Medulla oblongata (tissue), 1 donor: ENCODE data around the gene COL5A1.

Experiments
- DNase-seq: peaks from one replicate; pipeline ENCODE4 v3.0.0-alpha.2; 2015; ENCODE audit errors: extremely low spot score

COL5A1 gene

DNA sequence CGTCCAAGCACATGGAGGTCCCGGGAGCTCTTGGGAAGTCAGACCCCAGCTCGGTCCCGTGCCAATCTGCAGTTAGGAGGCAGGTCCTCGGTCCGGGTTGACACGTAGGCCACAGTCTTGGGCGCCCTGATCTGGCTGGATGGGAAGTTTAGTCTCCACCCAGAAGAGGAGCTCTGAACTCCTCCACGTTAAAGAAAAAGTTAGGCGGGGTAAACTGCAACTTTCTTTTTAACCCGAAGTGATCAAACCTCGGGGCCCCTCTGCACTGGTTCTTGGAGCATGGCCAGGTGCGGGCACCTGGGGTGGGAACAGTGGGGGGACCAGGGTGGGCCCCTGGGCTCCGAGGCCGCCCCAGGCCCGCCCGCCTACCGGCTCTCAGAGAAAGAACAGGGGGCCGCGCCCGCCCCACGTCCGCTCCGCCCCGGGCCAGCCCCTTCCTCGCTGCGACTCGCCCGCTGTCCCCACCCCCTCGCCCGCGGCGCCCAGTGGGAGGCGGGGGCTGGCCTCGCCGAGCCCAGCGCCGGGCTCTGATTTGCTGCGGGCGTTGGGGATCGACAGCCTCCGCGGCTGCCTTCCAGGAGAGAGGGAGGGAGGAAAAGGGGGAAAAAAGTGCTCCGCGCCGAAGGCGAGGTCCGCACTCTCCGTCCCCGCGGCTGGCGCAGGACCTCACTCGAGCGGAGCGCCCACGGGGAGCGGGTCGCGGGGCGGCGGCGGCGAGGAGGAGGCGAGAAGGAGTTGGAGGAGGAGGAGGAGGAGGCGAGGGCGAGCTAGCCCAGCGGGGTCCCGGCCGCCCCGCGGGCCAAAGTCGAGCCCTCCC is at the start of gene COL5A1:
Gene COL5A1 (plus strand): TSS at position 631 of the 817 bp plus-strand sequence. CDS start 385 bp downstream, outside the sequence.
- peak; percentile 84 for DNase-seq

DNA sequence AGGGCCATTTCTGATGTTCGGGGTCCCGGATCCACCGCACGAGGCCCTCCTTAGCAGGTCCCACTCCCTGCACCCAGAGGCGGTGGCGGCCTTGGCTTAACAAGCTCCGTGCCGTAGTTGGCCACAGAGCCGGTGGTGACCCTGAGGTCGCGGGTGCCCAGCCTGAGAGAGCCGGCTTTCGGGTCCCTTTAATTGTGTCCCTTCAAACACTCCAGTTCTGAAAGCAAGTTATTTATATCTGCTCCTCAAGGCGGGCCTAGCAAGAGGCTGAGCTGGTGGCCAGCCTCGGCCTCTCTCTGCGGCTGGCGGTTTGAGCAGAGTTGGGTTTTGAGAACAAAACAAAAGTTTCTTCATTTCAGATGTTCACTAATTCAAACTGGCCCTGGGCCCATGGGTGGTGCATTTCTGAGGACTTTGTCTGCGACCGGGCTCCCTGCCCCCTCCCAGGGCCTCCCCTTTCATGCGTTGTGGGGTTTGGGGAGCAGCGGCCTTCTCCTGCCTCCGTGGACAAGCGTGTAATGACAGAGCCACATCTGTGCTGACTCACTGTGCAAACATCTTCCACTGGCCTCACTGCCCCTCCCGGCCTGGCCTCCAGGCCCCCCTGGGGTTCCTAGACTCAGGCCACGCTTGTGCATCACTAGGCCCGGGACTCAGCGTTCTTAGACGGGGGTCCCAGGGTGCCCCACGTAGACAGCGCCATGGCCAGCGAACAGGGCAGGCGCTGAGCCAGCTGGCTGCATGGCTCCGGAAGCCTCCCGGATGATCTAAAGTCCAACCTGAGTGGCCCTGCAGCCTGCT is 49.4 kb upstream of the COL5A1 start:
- DNase-seq, result no peak

DNA sequence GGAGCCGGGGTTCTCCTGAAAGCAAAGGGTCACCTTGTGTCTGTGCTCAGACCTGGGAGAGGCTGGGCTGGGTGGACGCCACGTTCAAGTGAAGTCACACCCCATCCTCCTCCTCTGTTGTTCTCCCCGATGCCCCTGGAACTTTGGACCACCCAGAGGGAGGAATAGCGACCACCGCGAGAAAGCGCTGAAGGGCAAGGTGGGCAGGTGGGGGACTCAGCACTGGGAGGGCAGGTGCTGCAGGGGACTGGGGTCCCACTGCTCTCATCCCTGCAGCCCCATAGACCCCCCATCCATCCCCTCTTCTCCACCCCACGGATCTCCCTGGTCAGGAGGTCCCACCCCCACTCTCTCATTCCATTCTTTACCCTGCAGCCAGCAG is 48.8 kb upstream of the COL5A1 start:
- DNase-seq, result no peak

DNA sequence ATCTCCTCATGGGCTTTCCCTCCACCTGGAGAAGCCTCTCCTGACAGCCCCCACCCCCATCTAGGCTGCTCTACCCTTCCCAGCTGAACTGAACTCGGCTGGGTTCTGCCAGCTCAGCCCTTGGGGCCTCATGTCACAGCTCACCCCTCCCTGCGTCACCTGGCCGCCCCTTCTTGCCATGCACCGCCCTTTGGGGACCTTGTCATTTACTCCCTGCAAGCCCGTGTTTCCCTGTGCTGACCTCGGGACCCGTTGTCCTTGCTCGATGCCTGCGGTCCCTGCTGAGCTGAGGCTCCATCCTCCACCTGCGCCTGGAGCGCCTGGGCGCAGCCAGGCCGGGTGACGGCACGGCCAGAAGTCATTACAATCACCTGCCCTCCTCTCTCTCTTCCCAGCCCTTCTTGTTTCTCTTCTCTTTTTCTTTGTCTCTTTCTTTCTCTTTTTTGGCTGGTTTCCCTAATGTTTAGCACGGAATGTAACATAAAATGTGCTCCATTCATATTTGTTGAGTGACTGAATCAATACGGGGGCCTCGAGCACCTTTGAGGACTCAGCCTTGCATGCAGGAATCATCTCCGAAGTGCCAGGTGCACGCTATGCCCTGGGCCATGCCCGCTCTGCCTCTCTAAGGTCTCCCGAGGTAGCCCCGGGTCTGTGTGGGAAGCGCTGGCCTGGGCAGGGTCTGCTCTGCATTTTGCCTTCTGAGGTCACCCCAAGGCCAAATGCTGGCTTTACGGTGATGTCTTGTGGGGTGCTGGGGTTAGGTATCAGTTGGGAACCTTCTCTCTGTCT is 48.1 kb upstream of the COL5A1 start:
- DNase-seq, result no peak

DNA sequence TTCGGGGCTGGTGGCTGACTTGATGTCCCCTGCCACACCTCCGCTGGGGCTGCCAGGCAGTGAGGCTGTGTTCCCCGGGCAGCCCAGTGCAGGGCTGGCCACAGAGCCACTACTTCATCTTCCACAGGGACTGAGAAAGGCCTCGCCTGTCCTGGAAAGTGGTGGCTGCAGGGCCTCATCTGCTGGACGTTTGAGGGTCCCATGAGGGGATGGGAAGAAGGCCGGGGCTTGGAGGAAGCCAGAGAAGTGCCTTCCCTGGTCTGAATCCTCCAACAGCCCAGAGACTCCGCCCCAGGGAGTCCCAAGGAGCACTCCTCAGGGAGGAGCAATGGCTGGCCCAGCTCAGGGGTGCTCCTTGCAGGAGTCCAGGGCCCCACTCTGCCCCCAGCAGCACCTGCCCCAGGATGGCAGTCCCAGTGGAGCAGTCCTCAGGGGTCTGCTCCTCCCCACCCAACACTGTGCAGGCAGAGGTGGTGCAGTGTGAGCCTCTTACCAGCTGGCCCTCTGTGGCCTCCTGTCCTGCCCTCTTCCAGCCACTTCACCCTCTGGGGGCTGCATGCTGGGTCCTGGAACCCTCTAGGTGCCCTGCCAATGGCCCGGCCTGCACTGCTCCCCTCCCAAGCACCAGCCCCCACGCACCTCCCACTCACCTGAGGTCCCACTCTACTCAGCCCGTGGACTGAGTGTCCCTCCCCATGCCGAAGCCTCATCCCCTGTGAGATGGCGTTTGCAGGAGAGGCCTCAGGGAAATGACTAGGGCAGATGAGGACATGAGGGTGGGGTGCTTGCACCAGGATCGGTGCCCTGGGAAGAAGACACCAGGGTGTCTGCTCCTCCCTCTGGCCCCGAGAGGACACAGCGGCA is 47.3 kb upstream of the COL5A1 start:
- no peak for DNase-seq

DNA sequence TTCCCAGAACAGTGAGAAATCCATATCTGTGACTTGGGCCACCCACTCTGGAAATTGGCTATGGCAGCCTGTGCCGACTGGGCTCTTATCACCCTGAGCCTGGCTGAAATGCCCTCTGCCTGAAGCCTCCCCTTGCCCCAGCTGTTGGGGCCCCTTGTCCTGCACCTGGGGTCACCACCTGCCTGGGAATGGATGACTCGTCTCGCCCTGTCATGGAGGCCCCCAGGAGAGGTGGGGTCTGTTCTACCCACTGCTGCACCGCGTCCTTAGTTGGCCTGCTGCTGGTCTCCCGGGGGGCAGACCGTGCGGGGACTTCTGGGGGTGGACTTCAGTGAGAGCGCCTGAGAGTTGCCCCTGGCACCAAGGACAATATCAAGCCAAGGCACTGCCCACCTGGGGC is 46.6 kb upstream of the COL5A1 start:
- no peak for DNase-seq

DNA sequence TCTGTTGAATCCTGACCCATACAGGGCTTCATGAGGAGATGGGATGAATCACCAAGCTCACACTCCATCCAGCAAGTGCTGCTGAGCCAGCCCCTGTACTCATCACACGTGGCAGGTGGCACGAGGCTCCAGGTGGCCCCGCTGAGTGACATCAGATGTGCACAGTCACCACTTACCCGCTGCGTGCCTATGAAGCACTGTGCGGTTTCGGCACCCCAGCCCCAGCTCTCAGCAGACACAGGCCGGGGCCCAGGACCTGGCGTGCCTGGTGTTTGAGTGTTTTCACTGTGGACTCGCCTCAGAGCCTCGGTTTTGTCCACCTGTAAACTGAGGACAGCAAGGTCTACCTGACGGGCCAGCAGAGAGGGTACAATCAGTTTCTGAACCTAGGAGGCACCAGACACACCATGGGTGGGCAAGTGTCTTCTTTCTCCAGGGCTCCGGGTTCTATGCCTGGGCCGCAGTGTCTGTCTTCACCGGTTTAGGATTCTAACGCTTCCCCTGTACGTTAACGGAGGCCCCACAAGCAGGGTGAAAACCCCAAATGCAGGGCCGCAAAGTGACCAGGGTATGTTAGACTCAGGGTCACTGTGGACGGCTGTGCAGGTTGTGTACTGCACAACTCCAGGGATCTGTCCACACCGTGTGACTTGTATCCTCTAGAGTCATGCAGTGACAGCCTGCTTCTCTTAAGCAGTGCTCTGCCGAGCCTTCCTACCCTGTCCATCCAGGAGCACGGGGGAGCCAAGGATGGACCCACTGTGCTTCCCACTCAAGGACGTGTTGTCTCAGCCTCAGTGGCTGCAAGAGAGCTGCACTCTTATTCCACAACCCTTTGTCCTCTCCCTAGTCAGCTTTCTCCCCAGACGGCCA is 44.3 kb upstream of the COL5A1 start:
- DNase-seq, result no peak

DNA sequence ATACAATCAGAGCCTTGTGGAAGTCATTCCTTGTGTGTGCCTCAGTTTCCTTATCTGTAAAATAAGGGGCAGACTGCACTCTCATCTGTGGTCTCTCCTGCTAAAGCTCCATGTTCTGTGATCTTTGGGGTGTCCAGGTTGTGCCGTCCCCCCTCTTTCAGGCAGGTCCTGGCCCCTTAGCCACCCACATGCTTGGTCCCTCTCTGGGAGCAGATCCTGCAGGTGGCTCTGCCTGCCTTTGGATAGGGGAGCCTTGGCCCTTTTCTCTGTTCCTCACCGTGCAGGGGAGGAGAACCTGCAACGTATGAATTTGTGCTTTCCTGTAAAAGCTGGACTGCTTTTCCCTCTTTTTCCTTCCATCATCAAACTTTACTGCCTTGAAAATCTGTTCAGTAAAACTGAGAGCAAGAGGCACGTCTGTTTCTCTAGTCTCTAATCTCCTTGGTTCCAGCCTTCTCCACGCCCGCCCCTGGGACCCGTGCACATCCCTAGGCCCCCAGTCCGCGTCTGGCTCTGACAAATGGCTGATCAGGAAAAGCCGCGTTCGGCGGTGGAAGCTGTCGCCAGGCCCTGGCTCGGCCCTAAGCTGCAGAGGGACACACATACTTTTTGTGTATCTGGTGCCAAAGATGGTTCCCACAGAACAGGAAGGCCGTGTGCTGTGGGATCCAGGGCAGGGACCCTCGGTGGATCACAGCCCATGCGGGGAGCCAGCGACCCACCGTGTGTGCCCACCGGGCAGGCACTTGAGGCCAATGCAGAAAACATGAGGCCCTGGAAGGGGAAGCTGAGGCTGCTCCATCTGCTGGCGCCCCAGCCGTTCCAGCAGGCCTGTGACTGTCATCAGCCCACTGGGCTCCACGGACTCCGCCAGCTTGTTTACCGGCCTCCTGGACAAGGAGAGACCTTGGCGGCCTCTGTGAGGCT is 43.4 kb upstream of the COL5A1 start:
- DNase-seq, result no peak

DNA sequence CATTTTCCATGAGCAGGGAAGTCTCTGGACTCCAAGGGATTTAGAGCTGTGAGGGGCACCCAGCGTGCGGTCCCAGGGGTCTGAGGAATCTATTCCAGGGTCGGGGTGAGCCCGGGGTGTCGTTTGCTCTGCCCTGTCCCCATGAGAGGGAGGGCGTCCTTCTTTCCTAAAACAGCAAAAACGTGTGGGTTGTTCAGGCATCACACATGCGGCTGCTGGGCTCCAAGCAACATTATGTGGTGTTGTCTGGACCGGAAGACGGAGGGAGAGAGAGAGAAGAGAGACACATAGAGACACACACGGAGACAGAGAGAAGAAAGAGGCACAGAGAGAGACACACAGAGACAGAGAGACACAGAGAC is 42.7 kb upstream of the COL5A1 start:
- DNase-seq, result no peak

DNA sequence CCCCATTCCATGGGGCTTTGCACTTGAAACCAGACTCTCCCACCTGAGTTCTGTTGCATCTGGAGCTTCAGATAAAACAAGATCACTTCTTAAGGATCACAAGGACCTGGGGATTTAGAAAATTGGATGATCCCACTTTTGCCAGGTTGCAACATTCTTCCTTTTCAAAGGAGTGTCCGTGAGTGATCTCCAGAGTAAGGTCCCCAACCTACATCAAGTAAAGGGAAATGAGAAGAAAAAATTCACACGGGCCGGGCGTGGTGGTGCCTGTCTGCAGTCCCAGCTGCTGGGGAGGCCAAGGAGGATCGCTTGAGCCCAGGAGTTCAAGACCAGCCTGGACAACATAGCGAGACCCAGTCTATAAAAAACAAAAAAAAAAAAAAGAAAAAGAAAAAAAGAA is 41.2 kb upstream of the COL5A1 start:
- DNase-seq, result no peak

DNA sequence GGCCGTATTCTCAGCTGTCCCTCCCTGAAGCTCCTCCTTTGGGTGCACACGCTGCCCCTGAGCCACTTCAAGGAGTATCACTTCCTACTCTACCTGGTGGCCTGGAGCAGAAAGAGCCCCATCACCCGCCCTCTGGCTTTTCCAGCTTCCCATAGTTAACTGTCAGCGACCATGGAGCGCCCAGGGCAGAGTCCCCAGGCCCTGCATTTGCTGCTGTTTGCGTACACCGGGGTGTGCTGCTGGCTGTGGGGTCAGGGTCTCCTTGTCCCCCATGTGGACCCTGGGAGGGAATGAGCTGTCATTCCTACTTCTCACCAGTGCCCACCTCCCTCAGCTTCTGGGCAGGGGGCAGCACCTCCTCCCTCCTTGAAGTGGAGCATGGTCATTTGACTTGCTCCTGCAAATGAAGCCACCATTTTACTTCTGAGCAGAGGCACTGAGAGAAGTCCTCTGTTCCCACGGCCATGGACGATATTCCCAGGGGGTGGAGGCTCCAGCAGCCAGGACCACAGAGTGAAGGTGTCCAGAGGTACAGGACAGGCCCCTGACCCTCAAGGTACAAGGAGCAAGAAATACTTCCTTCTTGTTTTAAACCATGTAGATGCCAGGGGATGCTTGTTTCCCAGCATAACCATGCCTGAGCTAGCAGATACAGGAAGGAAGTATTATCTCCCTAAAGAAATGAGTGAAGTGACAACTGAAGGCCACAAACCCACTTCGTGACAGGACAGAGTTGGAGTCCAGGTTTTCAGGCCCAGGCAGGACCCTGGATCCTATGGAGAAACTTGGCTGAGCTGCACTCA is 40.6 kb upstream of the COL5A1 start:
- DNase-seq, result no peak

DNA sequence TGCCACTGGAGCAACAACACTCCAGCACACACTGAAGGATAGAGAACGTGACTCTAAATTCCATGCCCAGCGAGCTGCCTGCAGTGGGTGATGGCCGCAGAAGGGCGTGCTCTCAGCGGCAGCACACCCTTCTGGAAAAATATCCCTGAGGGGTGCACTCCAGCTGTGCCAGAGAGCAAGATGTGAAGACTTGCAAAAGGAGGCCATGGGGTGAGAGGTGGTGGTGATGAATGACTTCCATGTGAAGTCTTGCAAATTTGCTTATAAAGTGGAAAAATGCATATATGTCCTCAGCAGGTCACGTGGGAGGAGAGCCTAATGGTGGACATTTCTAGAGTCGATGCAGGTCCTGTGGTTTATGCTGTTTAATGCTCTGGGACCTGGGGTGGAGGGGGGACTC is 39.8 kb upstream of the COL5A1 start:
- no peak for DNase-seq

DNA sequence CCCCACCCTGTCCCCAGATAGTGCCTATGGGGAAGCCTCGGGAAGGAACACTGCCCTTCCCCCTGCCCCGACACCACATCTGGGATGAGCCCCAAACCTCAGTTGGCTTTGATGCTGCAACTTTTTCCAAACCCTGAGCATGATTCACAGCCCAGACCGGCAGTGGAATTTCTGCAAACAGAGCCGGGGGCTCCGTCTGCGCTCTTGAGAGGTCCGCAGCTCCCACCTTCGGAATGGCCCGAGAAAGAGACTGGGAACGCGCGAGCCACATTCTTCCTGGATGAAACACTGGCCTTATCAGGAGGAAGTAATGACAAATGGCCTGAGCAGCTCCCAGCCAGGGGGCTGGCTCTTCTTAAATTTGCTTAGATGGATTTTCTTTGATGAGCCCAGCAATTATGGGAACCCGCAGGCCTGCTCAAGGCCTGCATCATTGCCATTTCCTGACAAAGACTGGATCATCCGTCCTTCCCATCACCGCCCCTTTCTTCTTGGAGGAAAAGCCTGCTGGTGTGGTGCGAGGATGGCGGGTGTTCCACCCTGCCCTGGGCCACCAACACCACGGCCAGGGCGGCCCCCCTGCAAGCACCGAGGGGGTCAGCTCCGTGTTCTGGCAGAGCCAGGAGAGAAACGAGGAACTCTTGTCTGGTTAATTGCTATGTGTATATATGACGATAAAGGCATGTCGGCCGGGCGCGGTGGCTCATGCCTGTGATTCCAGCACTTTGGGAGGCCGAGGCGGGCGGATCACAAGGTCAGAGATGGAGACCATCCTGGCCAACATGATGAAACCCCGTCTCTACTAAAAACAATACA is 38.8 kb upstream of the COL5A1 start:
- no peak for DNase-seq

DNA sequence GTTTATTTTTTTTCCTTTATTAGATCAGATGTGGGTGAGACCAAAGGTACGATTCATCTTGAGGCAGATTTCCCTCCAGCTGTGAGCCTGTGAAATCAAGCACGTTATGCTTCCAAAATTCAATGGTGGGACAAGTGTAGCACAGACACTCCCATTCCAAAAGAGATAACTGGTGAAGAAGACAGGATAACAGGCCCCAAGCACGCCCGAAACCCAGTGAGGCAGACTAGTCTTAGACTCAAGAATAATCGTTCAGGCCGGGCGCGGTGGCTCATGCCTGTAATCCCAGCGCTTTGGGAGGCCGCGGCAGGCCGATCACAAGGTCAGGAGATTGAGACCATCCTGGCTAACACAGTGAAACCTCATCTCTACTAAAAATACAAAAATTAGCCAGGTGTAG is 36.8 kb upstream of the COL5A1 start:
- DNase-seq, result no peak

DNA sequence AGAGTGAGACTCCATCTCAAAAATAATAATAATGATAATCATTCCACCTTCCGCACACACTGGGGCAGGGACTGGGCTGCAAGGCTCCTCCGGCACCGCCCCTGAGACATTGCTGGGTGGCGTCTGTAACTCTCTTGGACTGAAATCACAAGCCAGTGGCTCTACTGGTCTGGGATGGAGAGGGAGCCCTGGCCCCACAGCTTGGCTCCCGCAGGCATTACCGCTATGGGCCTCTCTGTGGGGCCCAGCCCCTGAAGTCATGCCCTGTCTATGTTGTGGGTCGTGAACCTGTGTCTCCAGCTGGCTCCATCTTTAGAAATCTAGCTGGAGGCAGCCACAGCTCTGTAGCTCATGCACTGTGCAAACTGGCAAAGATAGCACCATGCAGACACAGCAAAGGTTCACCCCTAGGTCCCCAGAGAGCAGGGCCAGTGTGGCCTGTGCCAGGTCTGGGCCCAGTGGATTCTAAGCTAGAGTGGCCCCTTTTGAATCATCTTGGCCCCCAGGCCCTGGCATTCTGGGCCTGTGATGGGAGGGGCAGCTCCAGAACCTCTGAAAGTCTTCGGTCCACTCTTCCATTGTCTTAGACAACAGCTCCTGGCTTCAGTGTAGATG is 36.1 kb upstream of the COL5A1 start:
- DNase-seq, result no peak

DNA sequence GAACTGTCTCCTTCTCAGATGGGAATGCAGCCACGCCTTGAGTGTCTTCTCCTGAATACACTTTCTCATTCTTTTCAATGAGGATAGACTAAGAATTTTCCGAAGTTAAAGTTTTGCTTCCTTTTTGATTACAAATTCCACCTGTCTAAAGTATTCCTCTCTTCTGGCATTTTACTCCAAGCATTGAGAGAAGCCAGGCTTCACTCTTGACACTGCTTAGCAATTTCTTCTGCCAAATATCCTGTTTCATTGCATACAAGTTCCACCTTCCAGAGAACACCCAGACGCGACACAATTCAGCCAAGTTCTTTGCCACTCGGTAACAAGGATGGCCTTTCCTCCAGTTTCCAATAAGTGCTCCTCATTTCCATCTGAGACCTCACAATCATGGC is 35.6 kb upstream of the COL5A1 start:
- DNase-seq, result no peak
